BE2C (cell line): ENCODE results near the gene CPOX.

Experiments used
- DNase-seq: peaks from one replicate; pipeline ENCODE4 v3.0.0-alpha.2; 2020
- H3K27me3 ChIP-seq: fragments of 250-450 bp; sonication (Bioruptor Pico); 2 replicates; pipeline ENCODE4 v1.5.1; 2020; ENCODE audit warnings: mild to moderate bottlenecking
- H3K36me3 ChIP-seq: fragments of 250-450 bp; sonication (Bioruptor Pico); 2 replicates; pipeline ENCODE4 v1.5.1; 2020; ENCODE audit warnings: mild to moderate bottlenecking
- H3K4me1 ChIP-seq: fragments of 250-450 bp; sonication (Bioruptor Pico); 2 replicates; pipeline ENCODE4 v1.5.1; 2020
- H3K4me3 ChIP-seq: 2 replicates; pipeline ENCODE4 v1.5.1; 2011; ENCODE audit warnings: low read depth, low read length
- H3K9me3 ChIP-seq: fragments of 250-450 bp; sonication (Bioruptor Pico); 2 replicates; pipeline ENCODE4 v1.5.1; 2020
- CTCF ChIP-seq: IDR thresholded peaks from 2 replicates; pipeline ENCODE4 v1.5.1; 2012; ENCODE audit warnings: mild to moderate bottlenecking, low read depth, low read length

Gene CPOX

DNA sequence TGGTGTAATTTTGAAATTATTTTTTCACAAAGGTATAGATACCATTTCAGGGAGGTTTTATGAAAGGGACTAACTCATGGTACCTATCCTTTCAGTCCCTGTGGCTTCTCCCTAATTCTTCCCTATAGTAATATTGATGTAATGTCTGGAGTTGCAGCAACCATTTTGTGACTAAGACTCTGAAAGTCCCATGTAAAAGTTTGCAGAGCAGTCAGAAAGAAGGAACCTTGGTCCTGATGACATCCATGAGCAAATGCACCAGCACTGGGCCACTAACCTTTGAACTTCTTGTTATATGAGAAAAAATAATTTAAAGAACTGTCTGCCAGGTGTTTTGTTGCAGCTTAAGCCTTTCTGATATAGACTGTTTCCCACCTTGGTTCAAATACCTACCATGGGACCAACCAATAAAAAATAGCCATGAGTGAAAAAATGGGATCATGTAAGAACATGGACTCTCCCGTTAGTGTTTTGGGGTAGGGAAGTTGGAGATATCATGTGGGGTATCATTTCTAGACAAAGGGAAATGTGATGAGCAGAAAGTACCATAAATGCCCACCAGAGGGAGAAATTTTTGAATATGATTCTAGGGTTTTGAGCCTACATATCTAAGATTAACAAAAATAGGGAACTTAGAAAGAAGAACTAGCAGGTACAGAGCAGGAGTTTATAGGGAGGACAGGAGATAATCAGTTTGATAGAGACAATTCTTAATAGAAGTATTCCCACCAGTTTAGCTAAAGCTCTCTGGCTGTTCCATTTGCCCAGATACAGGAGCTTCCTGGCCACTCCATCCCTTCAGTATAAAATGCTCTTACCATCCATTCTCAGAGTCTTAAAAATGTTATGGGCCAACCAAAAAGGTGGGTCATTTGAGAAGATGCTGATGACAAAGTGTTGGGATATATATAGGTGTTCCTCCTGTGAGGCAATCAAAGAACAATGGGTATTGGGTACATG lies 3.4 kb upstream of the CPOX start:
- no peaks in the 10 kb centered on the region for H3K36me3 ChIP-seq
- H3K4me3 ChIP-seq = no peak overlapping the region
- no peaks in the 10 kb centered on the region for H3K27me3 ChIP-seq
- TF ChIP-seq CTCF = peak; percentile 75
- DNase-seq = peak; percentile 14
- H3K9me3 ChIP-seq = no peaks in the 10 kb centered on the region
- peaks cover 3% of the 10 kb centered on the region; the same call in 1 of the 2 replicates for H3K4me1 ChIP-seq

DNA sequence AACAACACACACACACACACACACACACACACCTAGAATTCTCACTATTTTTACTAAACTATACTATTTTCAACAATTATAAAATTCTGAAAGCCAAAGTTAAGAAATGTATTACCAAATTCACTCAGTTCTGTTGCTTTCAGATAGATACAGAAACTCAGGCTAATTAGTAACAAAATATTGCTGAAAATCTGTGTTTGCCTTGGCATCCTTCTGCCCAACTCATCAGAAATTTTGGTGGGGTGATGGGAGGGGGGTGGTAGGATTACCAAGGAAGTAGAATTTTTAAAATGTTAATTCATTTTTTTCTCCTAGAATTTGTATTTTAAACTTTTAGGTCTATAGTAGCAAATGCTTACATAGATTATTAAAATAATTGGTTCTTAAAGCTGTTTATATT lies 2.7 kb upstream of the CPOX start:
- DNase-seq = no peak
- H3K36me3 ChIP-seq = no peaks in the 10 kb centered on the region
- no peak overlapping the region for H3K4me3 ChIP-seq
- no peak for TF ChIP-seq CTCF
- peaks cover 3% of the 10 kb centered on the region; the same call in 1 of the 2 replicates for H3K4me1 ChIP-seq
- no peaks in the 10 kb centered on the region for H3K27me3 ChIP-seq
- H3K9me3 ChIP-seq = no peaks in the 10 kb centered on the region

GRCh38 chr3:98594628-98595324 lies 1.4 kb upstream of the CPOX start:
- H3K27me3 ChIP-seq = no peaks in the 10 kb centered on the region
- no peak for DNase-seq
- peaks cover 6% of the 10 kb centered on the region for H3K36me3 ChIP-seq
- no peak for TF ChIP-seq CTCF
- no peaks in the 10 kb centered on the region for H3K9me3 ChIP-seq
- peaks cover 3% of the 10 kb centered on the region; the same call in 1 of the 2 replicates for H3K4me1 ChIP-seq
- no peak overlapping the region for H3K4me3 ChIP-seq

GRCh38 chr3:98592345-98592935 lies 971 bp downstream of the CPOX start:
- H3K27me3 ChIP-seq = no peaks in the 10 kb centered on the region

DNA sequence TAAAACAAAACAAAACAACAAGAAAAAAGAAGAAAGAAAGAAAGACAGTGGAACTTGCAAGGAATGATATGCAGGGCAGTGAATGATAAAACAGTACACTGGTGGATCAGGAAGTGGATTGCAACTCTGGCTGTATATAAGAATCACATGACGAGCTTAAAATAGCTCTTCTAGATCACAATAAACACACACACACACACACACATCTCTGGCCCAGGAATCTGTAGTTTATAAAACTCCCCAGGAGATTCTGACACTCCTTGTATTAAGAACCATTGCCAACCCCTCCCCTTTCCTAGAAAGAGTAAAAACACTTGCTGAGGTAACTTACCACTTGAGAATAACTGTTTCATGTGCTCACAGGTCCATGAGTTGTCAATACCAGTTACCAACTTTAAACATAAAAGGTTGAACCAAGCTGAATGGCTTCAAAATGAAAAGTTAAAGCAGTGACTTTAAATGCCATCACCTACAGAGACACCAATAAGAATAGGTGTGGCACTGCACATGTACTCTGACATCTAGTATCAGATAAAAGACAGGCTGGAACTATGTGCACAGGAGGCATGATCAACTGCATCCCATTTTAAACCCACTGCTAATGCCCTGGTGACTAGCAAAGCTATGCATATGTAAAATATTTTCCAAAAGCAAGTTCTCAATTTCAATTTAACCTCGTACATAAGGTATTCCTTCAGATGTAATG lies 3.9 kb downstream of the CPOX start:
- Histone ChIP-seq H3K4me3 (no peak overlapping the region), H3K9me3 (no peaks in the 10 kb centered on the region), H3K27me3 (no peaks in the 10 kb centered on the region), H3K4me1 (peaks cover 3% of the 10 kb centered on the region; the same call in 1 of the 2 replicates), H3K36me3 (peaks cover 9% of the 10 kb centered on the region)
- DNase-seq = no peak
- TF ChIP-seq CTCF = no peak

More at GRCh38 chr3:98592345-98592935, 971 bp downstream of the CPOX start:
- Histone ChIP-seq H3K9me3 (no peaks in the 10 kb centered on the region), H3K4me1 (peaks cover 3% of the 10 kb centered on the region; the same call in 1 of the 2 replicates), H3K36me3 (peaks cover 6% of the 10 kb centered on the region), H3K4me3 (peak overlapping the region; percentile 75)
- DNase-seq = no peak
- no peak for TF ChIP-seq CTCF
